GM21529 (cell line): ENCODE results near the gene SPAG17.

Source experiments
- ATAC-seq: cut with Tn5 transposase; IDR thresholded peaks from one replicate; pipeline ENCODE4 v1.9.1; 2021; ENCODE audit not compliant: unreplicated experiment

Gene SPAG17

GRCh38 chr1:118169016-118169415 is 16.0 kb downstream of the SPAG17 start:
- ATAC-seq, result no peak

- no peak for ATAC-seq
These were observed 24.2 kb downstream of the SPAG17 start for GRCh38 chr1:118160806-118161205.

- ATAC-seq, result no peak
These were observed 25.5 kb downstream of the SPAG17 start for GRCh38 chr1:118159569-118159968.

- ATAC-seq, result no peak
These were observed 26.1 kb downstream of the SPAG17 start for GRCh38 chr1:118158924-118159323.

- no peak for ATAC-seq
These were observed 27.5 kb downstream of the SPAG17 start for GRCh38 chr1:118157506-118157905.

- ATAC-seq, result no peak
These were observed 29.9 kb downstream of the SPAG17 start for GRCh38 chr1:118155106-118155505.

- no peak for ATAC-seq
These were observed 30.8 kb downstream of the SPAG17 start for GRCh38 chr1:118154220-118154619.

GRCh38 chr1:118151312-118151937 is 33.6 kb downstream of the SPAG17 start:
- ATAC-seq, result no peak

GRCh38 chr1:118149799-118150198 is 35.2 kb downstream of the SPAG17 start:
- no peak for ATAC-seq

GRCh38 chr1:118148034-118148433 is 37.0 kb downstream of the SPAG17 start:
- ATAC-seq, result no peak

GRCh38 chr1:118147522-118147921 is 37.5 kb downstream of the SPAG17 start:
- ATAC-seq, result no peak

GRCh38 chr1:118145721-118146120 is 39.3 kb downstream of the SPAG17 start:
- ATAC-seq, result no peak

GRCh38 chr1:118144684-118145083 is 40.3 kb downstream of the SPAG17 start:
- no peak for ATAC-seq

GRCh38 chr1:118143831-118144230 is 41.2 kb downstream of the SPAG17 start:
- ATAC-seq, result no peak

GRCh38 chr1:118143121-118143520 is 41.9 kb downstream of the SPAG17 start:
- no peak for ATAC-seq

- no peak for ATAC-seq
These were observed 42.5 kb downstream of the SPAG17 start for GRCh38 chr1:118142546-118142945.

- ATAC-seq, result no peak
These were observed 47.1 kb downstream of the SPAG17 start for GRCh38 chr1:118137900-118138299.

GRCh38 chr1:118136187-118136941 is 48.7 kb downstream of the SPAG17 start:
- ATAC-seq, result peak; percentile 100

GRCh38 chr1:118132000-118132399 is 53.0 kb downstream of the SPAG17 start:
- no peak for ATAC-seq

GRCh38 chr1:118128761-118129160 is 56.3 kb downstream of the SPAG17 start:
- ATAC-seq, result no peak

- no peak for ATAC-seq
These were observed 61.0 kb downstream of the SPAG17 start for GRCh38 chr1:118124064-118124463.

- ATAC-seq, result no peak
These were observed 61.8 kb downstream of the SPAG17 start for GRCh38 chr1:118123116-118123839.
